ENCODE data around the gene AFF4. TPM values are rescaled to one million over a fixed set of nuclear protein-coding genes. Genes with fewer than 3 reads are reported as not detected.

The AFF4 gene
- total RNA-seq, 1 experiment from 2014 or later, result 38.6 TPM

DNA sequence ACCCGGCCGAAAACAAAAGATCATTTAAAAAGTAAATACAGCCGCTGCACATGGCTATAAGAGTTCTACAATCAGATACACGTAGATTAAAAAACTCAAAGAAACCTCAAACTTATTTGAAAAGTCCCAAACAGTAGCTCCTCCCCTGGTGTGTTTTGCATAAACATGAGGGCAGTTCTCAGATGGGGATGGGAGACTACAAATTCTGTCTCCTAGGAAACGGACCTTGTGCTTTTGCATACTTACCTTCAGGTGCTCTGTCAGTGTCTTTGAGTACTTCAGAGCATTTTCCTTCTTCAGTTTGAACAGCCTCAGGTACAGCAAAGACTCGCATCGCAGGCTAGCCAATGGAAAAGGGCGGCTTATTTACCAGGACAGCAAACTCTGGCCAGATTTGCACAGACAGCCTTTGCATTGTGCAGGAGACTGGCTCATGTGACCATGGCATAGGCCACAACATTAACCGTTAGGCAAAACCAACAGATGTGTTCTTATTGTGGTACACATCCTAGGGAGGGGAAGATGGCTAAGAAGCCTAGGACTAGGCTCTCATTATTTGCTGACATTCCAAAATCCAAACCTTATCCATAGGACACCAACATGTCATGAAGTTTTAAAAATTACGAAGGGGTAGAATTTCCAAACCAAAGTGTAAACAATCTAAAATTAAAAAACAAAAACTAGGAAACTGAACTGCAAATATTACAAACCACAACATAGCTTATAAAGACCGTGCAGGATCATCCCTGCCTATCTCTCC, 77.2 kb downstream of the AFF4 start:
- Histone ChIP-seq H2AFZ (ENCODE audit: low read depth, low read length, poor library complexity, severe bottlenecking) (no peak overlapping the region), H3K36me3 (ENCODE audit: control insufficient read depth in 1 of 2, insufficient read depth in 2 of 2, low read length in 2 of 2) (peaks cover 12 to 55% of the 10 kb centered on the region in 2 experiments), H3K79me2 (ENCODE audit: insufficient read depth, low read length) (no peaks in the 10 kb centered on the region), H4K20me1 (ENCODE audit: insufficient read depth) (no peaks in the 10 kb centered on the region), H3K4me2 (ENCODE audit: low read length) (no peak overlapping the region), H3K27ac (ENCODE audit: low read depth, low read length) (no peak overlapping the region), H3K4me3 (replicated peaks in 1 of 2; ENCODE audit: low read depth in 1 of 2, low read length in 2 of 2) (no peak overlapping the region), H3K9ac (ENCODE audit: low read length) (no peak overlapping the region), H3K9me2 (ENCODE audit: insufficient read depth) (no peaks in the 10 kb centered on the region), H3K9me3 (ENCODE audit: control insufficient read depth in 1 of 2, insufficient read depth in 1 of 2, low read depth in 1 of 2, low read length in 2 of 2) (no peaks in the 10 kb centered on the region), H3K4me1 (ENCODE audit: control insufficient read depth in 1 of 2, insufficient read depth in 2 of 2, low read length in 2 of 2) (no peaks in the 10 kb centered on the region), H3K27me3 (ENCODE audit: insufficient read depth, low read length) (no peaks in the 10 kb centered on the region)
- no TSS peak for BruUV-seq (replicated peaks)
- DNase-seq (ENCODE audit: low read depth, low spot score) (no peak), ATAC-seq (no peak)
- ChIA-PET CTCF (no interaction called here), POLR2A (no interaction called here), RAD21 (ENCODE audit: low non-redundant PET in 1 of 2, low total read pairs in 2 of 2, uncharacterized antibody in 2 of 2, unreplicated experiment in 2 of 2) (no interaction called here)
- intact Hi-C loops (cut with micrococcal nuclease), result no loop called here
- no peak for TF ChIP-seq EGR1 (IDR thresholded peaks at IDR 0.05; ENCODE audit: low read depth)
- TF ChIP-seq SP1 (IDR thresholded peaks at IDR 0.05; ENCODE audit: low read depth), result no peak
- TF ChIP-seq YY1 (IDR thresholded peaks at IDR 0.05; ENCODE audit: extremely low read depth, insufficient replicate concordance, low read depth, low read length), result no peak
- TF ChIP-seq EZH2phosphoT487 (IDR thresholded peaks at IDR 0.05; ENCODE audit: borderline replicate concordance), result no peak
- TF ChIP-seq CBX3 (IDR thresholded peaks at IDR 0.05; ENCODE audit: low read depth), result no peak
- TF ChIP-seq POLR2AphosphoS5 (IDR thresholded peaks at IDR 0.05; ENCODE audit: low read depth, low read length), result no peak
- TF ChIP-seq POLR2A (IDR thresholded peaks at IDR 0.05; ENCODE audit: borderline replicate concordance, extremely low read depth, insufficient read depth, insufficient read length), result no peak
- no peak for TF ChIP-seq SIN3A (IDR thresholded peaks at IDR 0.05; ENCODE audit: low read depth)
- TF ChIP-seq ZNF274 (IDR thresholded peaks at IDR 0.05; ENCODE audit: low read depth, low read length), result no peak
- no peak for TF ChIP-seq ZFX (IDR thresholded peaks at IDR 0.05)
- no peak for TF ChIP-seq CEBPB (IDR thresholded peaks at IDR 0.05; ENCODE audit: low read depth)

DNA sequence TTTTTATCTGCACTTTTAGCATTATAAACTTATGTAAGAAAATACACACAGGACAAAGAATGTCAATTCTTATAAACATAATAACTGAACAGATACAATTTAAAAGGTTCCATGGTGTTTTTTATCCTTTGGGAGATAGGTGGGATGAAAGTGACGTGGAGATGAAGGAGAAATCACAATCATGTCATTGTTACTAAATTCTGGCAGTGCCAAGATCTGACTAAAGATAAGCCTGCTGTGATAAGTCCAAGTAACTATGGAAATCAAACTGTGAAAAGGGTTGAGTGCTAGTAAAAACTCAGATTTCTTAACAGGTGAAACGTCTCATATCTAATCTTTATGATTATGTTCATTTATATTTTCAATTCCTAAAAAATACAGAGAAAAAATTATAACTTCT, 78.9 kb downstream of the AFF4 start:
- intact Hi-C loops (cut with micrococcal nuclease), result no loop called here
- ChIA-PET POLR2A (no interaction called here), CTCF (no interaction called here), RAD21 (ENCODE audit: low non-redundant PET in 1 of 2, low total read pairs in 2 of 2, uncharacterized antibody in 2 of 2, unreplicated experiment in 2 of 2) (interaction anchor here in 1 of 2 experiments (1.2 kb wide), 1 partner anchor 129 kb away, joined by 3 read pairs; no protein-coding TSS in a partner anchor)
- no peak for ATAC-seq
- Histone ChIP-seq H3K4me3 (replicated peaks in 1 of 2; ENCODE audit: low read depth in 1 of 2, low read length in 2 of 2) (no peak overlapping the region), H3K9me2 (ENCODE audit: insufficient read depth) (no peaks in the 10 kb centered on the region), H3K36me3 (ENCODE audit: control insufficient read depth in 1 of 2, insufficient read depth in 2 of 2, low read length in 2 of 2) (peaks cover 16 to 64% of the 10 kb centered on the region in 2 experiments), H3K9me3 (ENCODE audit: control insufficient read depth in 1 of 2, insufficient read depth in 1 of 2, low read depth in 1 of 2, low read length in 2 of 2) (no peaks in the 10 kb centered on the region), H3K79me2 (ENCODE audit: insufficient read depth, low read length) (no peaks in the 10 kb centered on the region), H4K20me1 (ENCODE audit: insufficient read depth) (no peaks in the 10 kb centered on the region), H2AFZ (ENCODE audit: low read depth, low read length, poor library complexity, severe bottlenecking) (no peak overlapping the region), H3K9ac (ENCODE audit: low read length) (no peak overlapping the region), H3K27me3 (ENCODE audit: insufficient read depth, low read length) (no peaks in the 10 kb centered on the region), H3K4me1 (ENCODE audit: control insufficient read depth in 1 of 2, insufficient read depth in 2 of 2, low read length in 2 of 2) (no peaks in the 10 kb centered on the region), H3K4me2 (ENCODE audit: low read length) (no peak overlapping the region), H3K27ac (ENCODE audit: low read depth, low read length) (no peak overlapping the region)
- TF ChIP-seq SP1 (IDR thresholded peaks at IDR 0.05; ENCODE audit: low read depth) (no peak), CBX3 (IDR thresholded peaks at IDR 0.05; ENCODE audit: low read depth) (no peak), JUND (IDR thresholded peaks at IDR 0.05) (no peak), SIN3A (IDR thresholded peaks at IDR 0.05; ENCODE audit: low read depth) (no peak), POLR2AphosphoS5 (IDR thresholded peaks at IDR 0.05; ENCODE audit: low read depth, low read length) (no peak), POLR2A (IDR thresholded peaks at IDR 0.05; ENCODE audit: borderline replicate concordance, extremely low read depth, insufficient read depth, insufficient read length) (no peak), FOSL1 (IDR thresholded peaks at IDR 0.05; ENCODE audit: low read depth) (no peak), EZH2phosphoT487 (IDR thresholded peaks at IDR 0.05; ENCODE audit: borderline replicate concordance) (no peak), TCF7L2 (IDR thresholded peaks at IDR 0.05; ENCODE audit: borderline replicate concordance, extremely low read depth, insufficient read depth, insufficient read length) (no peak), YY1 (IDR thresholded peaks at IDR 0.05; ENCODE audit: extremely low read depth, insufficient replicate concordance, low read depth, low read length) (no peak), EGR1 (IDR thresholded peaks at IDR 0.05; ENCODE audit: low read depth) (no peak), ELF1 (IDR thresholded peaks at IDR 0.05; ENCODE audit: borderline replicate concordance, low read depth) (no peak)
- TF ChIP-seq, protein P1, sequence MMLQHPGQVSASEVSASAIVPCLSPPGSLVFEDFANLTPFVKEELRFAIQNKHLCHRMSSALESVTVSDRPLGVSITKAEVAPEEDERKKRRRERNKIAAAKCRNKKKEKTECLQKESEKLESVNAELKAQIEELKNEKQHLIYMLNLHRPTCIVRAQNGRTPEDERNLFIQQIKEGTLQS (IDR thresholded peaks at IDR 0.05), result no peak
- TF ChIP-seq, protein P2, sequence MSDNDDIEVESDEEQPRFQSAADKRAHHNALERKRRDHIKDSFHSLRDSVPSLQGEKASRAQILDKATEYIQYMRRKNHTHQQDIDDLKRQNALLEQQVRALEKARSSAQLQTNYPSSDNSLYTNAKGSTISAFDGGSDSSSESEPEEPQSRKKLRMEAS (IDR thresholded peaks at IDR 0.05), result no peak
- TF ChIP-seq, protein P3, sequence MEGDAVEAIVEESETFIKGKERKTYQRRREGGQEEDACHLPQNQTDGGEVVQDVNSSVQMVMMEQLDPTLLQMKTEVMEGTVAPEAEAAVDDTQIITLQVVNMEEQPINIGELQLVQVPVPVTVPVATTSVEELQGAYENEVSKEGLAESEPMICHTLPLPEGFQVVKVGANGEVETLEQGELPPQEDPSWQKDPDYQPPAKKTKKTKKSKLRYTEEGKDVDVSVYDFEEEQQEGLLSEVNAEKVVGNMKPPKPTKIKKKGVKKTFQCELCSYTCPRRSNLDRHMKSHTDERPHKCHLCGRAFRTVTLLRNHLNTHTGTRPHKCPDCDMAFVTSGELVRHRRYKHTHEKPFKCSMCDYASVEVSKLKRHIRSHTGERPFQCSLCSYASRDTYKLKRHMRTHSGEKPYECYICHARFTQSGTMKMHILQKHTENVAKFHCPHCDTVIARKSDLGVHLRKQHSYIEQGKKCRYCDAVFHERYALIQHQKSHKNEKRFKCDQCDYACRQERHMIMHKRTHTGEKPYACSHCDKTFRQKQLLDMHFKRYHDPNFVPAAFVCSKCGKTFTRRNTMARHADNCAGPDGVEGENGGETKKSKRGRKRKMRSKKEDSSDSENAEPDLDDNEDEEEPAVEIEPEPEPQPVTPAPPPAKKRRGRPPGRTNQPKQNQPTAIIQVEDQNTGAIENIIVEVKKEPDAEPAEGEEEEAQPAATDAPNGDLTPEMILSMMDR (IDR thresholded peaks at IDR 0.05 in 2 of 3, conservative IDR thresholded peaks at IDR 0.05 in 1 of 3; ENCODE audit: borderline replicate concordance in 1 of 3, insufficient read depth in 1 of 3, low read depth in 2 of 3, low read length in 2 of 3), result no peak
- BruUV-seq (replicated peaks), result no TSS peak
- no peak for DNase-seq (ENCODE audit: low read depth, low spot score)
